ENCODE data around the gene SP2. TPM values are rescaled to one million over a fixed set of nuclear protein-coding genes. Genes with fewer than 3 reads are reported as not detected.

The SP2 gene
- total RNA-seq, 1 experiment from 2014 or later: 22.2 TPM

DNA sequence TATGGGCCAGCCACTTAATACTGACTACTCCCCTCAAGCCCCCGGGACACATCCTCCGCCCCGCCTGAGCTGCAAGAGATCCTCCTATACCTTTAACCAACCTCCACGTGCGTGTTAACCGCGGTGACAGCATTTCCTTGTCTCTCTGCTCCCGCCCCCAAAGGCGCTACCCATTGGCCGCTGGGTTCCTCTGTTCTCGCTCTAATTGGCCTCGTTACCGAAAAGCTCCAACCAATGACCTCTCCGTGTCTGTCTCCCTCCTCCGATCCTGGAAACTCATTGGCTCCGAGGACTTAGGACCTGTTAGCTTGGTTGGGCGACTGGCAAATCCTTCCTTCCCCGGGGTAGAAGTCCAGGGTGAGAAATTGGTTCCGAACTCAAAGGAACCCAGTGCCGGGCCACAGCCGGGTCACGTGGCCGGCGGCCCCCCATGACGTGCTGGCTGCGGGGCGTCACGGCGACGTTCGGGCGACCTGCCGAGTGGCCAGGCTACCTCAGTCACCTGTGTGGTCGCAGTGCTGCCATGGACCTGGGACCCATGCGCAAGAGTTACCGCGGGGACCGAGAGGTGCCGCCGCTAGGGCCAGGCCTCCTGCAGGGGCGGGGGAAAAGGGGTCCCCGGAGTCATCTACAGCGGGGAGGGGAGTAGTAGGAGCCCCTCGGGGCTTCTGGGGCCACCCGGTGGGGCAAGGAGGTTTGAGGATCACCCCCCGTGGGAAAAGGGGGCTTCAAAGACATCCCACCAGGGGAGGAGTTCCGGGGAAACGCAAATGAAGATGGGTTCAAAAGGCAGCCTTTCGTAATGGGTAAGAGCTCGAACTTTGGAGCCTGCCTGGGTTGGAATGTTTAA, 45.4 kb downstream of the SP2 start, which contains the start of gene PNPO (continued):
- TF ChIP-seq ZBTB33 (IDR thresholded peaks at IDR 0.05; ENCODE audit: extremely low read depth, insufficient replicate concordance, low read length) (peak; percentile 33), RAD21 (IDR thresholded peaks at IDR 0.05; ENCODE audit: low read depth) (no peak), SP1 (IDR thresholded peaks at IDR 0.05; ENCODE audit: low read depth) (peak; percentile 99), ATF3 (IDR thresholded peaks at IDR 0.05) (no peak), CBX3 (IDR thresholded peaks at IDR 0.05; ENCODE audit: low read depth) (peak; percentile 99), EGR1 (IDR thresholded peaks at IDR 0.05; ENCODE audit: low read depth) (no peak)

DNA sequence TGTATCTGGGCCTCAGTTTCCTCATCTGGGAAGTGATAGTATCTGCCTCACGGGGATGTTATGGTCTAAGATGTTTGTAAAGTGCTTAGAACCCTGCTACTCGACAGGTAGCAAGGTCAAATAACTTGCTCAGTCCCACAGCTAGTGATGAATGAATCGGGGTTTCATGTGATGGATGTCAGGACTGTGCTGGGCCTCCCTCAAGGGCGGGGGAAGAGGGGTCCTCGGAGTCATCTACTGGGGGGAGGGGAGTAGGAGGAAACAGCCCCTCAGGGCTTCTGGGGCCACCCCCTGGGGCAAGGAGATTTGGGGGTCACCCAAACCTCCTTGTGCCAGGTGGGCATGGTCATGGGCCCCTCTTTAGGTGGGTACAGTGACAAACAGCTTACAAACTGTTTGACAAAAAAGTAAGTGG, 46.1 kb downstream of the SP2 start:
- no peak for ATAC-seq
- TF ChIP-seq ZNF274 (IDR thresholded peaks at IDR 0.05; ENCODE audit: low read depth, low read length): no peak
- TF ChIP-seq REST (IDR thresholded peaks at IDR 0.05; ENCODE audit: low read depth): no peak
- TF ChIP-seq FOSL1 (IDR thresholded peaks at IDR 0.05; ENCODE audit: low read depth): no peak
- no peak for TF ChIP-seq JUND (IDR thresholded peaks at IDR 0.05)
- TF ChIP-seq CBX3 (IDR thresholded peaks at IDR 0.05; ENCODE audit: low read depth): no peak
- TF ChIP-seq ATF3 (IDR thresholded peaks at IDR 0.05): no peak
- TF ChIP-seq TCF7L2 (IDR thresholded peaks at IDR 0.05; ENCODE audit: borderline replicate concordance, extremely low read depth, insufficient read depth, insufficient read length): no peak
- no peak for TF ChIP-seq EGR1 (IDR thresholded peaks at IDR 0.05; ENCODE audit: low read depth)
- TF ChIP-seq POLR2A (IDR thresholded peaks at IDR 0.05; ENCODE audit: borderline replicate concordance, extremely low read depth, insufficient read depth, insufficient read length): no peak
- no peak for TF ChIP-seq ZBTB33 (IDR thresholded peaks at IDR 0.05; ENCODE audit: extremely low read depth, insufficient replicate concordance, low read length)
- no peak for TF ChIP-seq POLR2AphosphoS5 (IDR thresholded peaks at IDR 0.05; ENCODE audit: low read depth, low read length)
- no peak for TF ChIP-seq EZH2phosphoT487 (IDR thresholded peaks at IDR 0.05; ENCODE audit: borderline replicate concordance)

More for the DNA sequence above, 46.1 kb downstream of the SP2 start:
- CTCF ChIA-PET: interaction anchor here (1.1 to 2.3 kb wide), 10 partner anchors 8 to 101 kb away, joined by 3 to 14 read pairs (median 4); partner anchors contain the start of genes CDK5RAP3, PRR15L, SCRN2 and SP2
- DNase-seq (ENCODE audit: low read depth, low spot score): no peak
- Histone ChIP-seq H3K27ac (ENCODE audit: low read depth, low read length) (peak overlapping the region; percentile 81), H3K9ac (ENCODE audit: low read length) (peak overlapping the region; percentile 90), H3K9me2 (ENCODE audit: insufficient read depth) (no peaks in the 10 kb centered on the region), H3K4me1 (ENCODE audit: control insufficient read depth in 1 of 2, insufficient read depth in 2 of 2, low read length in 2 of 2) (peaks cover 19 to 53% of the 10 kb centered on the region in 2 experiments), H2AFZ (ENCODE audit: low read depth, low read length, poor library complexity, severe bottlenecking) (no peak overlapping the region), H4K20me1 (ENCODE audit: insufficient read depth) (no peaks in the 10 kb centered on the region), H3K9me3 (ENCODE audit: control insufficient read depth in 1 of 2, insufficient read depth in 1 of 2, low read depth in 1 of 2, low read length in 2 of 2) (no peaks in the 10 kb centered on the region), H3K27me3 (ENCODE audit: insufficient read depth, low read length) (no peaks in the 10 kb centered on the region), H3K79me2 (ENCODE audit: insufficient read depth, low read length) (peaks cover 14% of the 10 kb centered on the region), H3K36me3 (ENCODE audit: control insufficient read depth in 1 of 2, insufficient read depth in 2 of 2, low read length in 2 of 2) (peaks cover 10 to 12% of the 10 kb centered on the region in 2 experiments; a peak in 3 of 4 replicates), H3K4me2 (ENCODE audit: low read length) (peak overlapping the region; percentile 95), H3K4me3 (replicated peaks in 1 of 2; ENCODE audit: low read depth in 1 of 2, low read length in 2 of 2) (peak overlapping the region; percentile 88 to 92)
- no TSS peak for BruUV-seq (replicated peaks)
- RAD21 ChIA-PET (ENCODE audit: low non-redundant PET in 1 of 2, low total read pairs in 2 of 2, uncharacterized antibody in 2 of 2, unreplicated experiment in 2 of 2): no interaction called here
- intact Hi-C loops (cut with micrococcal nuclease): no loop called here
- POLR2A ChIA-PET: interaction anchor here (0.9 to 1.6 kb wide), 6 partner anchors 10 to 111 kb away, joined by 3 to 6 read pairs (median 4); partner anchors contain the start of genes LRRC46, MRPL10 and PRR15L
